ENCODE results near the gene ELMO3. TPM values are rescaled to one million over a fixed set of nuclear protein-coding genes. Genes with fewer than 3 reads are reported as not detected.

ELMO3 gene
- total and polyA plus RNA-seq, 7 donors = 0.26 to 0.82 (median 0.53) TPM

DNA sequence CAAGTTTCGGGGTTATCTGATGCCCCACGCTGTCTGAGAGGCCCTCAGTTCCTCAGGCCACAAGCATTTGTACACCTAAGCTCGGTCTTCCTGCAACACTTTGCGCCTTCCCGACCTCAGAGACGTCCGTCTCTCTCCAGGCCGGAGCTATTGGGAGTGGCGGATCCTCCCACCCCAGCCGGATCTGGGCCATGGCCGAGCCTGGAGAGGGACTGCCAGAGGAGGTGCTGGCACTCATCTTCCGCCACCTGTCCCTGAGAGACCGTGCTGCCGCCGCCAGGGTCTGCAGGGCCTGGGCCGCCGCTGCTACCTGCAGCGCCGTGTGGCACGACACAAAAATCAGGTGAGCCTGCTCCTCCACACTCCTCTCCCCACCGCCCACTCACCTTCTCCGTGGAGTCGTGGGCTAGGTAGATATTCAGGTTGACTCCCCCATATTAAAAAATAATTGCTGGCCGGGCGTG, 37.3 kb upstream of the ELMO3 start:
- peaks cover 0 to 5% of the 10 kb centered on the region in 2 donors for H3K36me3 ChIP-seq (ENCODE audit: insufficient read depth in 1 of 2, low read depth in 1 of 2)
- intact Hi-C loops (cut with DNase I) = no loop called here

DNA sequence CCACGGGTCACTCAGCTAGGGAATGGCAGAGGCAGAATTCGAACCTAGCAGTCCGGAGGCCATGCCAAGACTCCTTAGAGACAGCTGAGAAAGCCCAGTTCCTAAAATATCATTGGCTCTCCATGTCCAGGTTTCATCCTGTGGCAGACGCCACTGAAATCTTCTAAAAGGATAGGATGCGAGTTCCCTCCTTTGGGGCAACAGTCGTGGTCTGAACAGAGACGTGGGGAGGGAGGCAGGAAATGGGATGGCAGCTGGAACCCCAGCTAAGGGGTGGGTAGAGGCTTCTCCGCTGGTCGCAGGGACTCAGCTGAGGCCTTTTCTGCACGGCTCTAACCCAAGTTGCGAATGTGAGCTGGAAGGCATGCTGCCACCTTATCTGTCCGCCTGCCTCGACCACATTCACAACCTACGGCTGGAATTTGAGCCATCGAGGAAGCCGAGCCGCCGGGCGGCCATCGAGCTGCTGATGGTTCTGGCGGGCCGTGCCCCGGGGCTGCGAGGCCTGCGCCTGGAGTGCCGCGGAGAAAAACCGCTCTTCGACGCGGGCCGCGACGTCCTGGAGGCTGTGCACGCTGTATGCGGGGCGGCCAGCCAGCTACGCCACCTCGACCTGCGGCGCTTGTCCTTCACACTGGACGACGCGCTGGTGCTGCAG, 36.3 kb upstream of the ELMO3 start:
- H3K27me3 ChIP-seq (ENCODE audit: insufficient read depth in 3 of 3, low read length in 2 of 3) = no peaks in the 10 kb centered on the region
- intact Hi-C loops (cut with DNase I) = no loop called here
- H3K9me3 ChIP-seq = no peaks in the 10 kb centered on the region
- DNase-seq = peak in 1 of 2 donors; percentile 38
- peak overlapping the region; percentile 93 for H3K27ac ChIP-seq
- peaks cover 0 to 14% of the 10 kb centered on the region in 2 donors for H3K36me3 ChIP-seq (ENCODE audit: insufficient read depth in 1 of 2, low read depth in 1 of 2)
- TF ChIP-seq, protein P1, sequence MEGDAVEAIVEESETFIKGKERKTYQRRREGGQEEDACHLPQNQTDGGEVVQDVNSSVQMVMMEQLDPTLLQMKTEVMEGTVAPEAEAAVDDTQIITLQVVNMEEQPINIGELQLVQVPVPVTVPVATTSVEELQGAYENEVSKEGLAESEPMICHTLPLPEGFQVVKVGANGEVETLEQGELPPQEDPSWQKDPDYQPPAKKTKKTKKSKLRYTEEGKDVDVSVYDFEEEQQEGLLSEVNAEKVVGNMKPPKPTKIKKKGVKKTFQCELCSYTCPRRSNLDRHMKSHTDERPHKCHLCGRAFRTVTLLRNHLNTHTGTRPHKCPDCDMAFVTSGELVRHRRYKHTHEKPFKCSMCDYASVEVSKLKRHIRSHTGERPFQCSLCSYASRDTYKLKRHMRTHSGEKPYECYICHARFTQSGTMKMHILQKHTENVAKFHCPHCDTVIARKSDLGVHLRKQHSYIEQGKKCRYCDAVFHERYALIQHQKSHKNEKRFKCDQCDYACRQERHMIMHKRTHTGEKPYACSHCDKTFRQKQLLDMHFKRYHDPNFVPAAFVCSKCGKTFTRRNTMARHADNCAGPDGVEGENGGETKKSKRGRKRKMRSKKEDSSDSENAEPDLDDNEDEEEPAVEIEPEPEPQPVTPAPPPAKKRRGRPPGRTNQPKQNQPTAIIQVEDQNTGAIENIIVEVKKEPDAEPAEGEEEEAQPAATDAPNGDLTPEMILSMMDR (IDR thresholded peaks at IDR 0.05) = no peak
- WGBS, 3 donors = 12 to 18% (median 13%) methylated on average over 40 to 44 of the region's 44 CpGs
- H3K4me1 ChIP-seq = peaks cover 38% of the 10 kb centered on the region
- peak overlapping the region; percentile 93 for H3K4me3 ChIP-seq
- peak in 1 of 4 donors; percentile 17 for ATAC-seq

More for the DNA sequence above, 37.3 kb upstream of the ELMO3 start:
- Histone ChIP-seq H3K4me1 (peaks cover 38% of the 10 kb centered on the region), H3K9me3 (no peaks in the 10 kb centered on the region), H3K4me3 (peak overlapping the region; percentile 93), H3K27me3 (ENCODE audit: insufficient read depth in 3 of 3, low read length in 2 of 3) (no peaks in the 10 kb centered on the region), H3K27ac (peak overlapping the region; percentile 93)
- TF ChIP-seq, protein P1 (IDR thresholded peaks at IDR 0.05) = no peak
- ATAC-seq = peak; percentile 28 to 46 (median 37)
- 19 to 26% (median 23%) methylated on average over 25 of the region's 25 CpGs for WGBS, 3 donors
- peak in 1 of 2 donors; percentile 80 for DNase-seq

DNA sequence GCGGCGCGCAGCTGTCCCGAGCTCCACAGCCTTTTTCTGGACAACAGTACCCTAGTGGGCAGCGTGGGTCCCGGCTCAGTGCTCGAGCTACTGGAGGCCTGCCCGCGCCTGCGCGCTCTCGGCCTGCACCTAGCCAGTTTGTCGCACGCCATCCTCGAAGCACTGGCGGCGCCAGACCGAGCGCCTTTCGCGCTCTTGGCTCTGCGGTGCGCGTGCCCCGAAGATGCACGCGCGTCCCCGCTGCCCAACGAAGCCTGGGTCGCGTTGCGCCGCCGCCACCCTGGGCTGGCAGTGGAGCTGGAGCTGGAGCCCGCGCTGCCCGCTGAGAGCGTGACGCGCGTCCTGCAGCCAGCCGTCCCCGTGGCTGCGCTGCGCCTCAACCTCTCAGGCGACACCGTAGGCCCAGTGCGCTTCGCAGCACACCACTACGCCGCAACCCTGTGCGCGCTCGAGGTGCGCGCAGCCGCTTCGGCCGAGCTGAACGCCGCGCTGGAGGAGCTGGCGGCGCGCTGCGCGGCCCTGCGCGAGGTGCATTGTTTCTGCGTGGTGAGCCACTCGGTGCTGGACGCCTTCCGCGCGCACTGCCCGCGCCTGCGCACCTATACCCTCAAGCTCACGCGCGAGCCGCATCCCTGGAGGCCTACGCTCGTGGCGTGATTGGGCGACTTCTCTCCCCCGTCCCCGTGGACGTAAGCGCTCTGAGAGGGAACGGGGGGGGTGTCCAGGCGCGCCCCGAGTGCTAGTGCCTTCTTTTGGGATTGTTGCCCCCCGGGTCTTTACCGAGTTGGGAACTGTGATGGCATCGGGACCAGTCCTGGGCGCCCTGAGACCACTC, 35.5 kb upstream of the ELMO3 start:
- peaks cover 38% of the 10 kb centered on the region for H3K4me1 ChIP-seq
- peak; percentile 15 to 44 (median 32) for ATAC-seq
- H3K27ac ChIP-seq = peak overlapping the region; percentile 93

DNA sequence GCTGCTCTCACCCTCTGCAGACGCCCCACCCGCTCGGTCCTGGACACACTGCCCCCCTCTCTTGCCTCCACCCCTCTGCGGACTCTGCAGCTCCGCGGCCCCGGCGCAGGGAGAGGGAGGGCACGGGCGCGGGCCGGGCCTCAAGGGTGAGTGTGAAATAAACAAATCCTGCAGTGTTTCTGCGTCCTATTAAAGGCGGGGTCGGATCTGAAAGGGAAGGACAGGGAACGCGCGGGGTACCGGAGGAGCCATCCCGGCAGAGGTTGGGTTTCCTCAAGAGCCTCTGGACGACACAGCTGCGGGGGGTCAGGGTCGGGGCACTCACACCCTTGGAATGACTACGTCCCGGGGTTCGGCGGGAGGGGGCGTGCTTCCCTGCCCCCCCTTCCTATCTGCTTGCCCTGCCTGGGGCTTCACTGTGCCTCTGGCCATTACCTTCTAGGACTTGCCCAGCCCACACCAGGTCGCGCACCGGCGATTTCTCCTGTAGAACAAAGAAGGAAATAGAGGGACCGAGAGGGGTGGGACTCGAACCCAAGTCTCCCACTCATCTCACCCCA, 34.9 kb upstream of the ELMO3 start:
- Histone ChIP-seq H3K36me3 (ENCODE audit: insufficient read depth in 1 of 2, low read depth in 1 of 2) (peaks cover 0 to 18% of the 10 kb centered on the region in 2 donors), H3K4me3 (peak overlapping the region; percentile 76), H3K27me3 (ENCODE audit: insufficient read depth in 3 of 3, low read length in 2 of 3) (no peaks in the 10 kb centered on the region), H3K27ac (peak overlapping the region; percentile 93), H3K4me1 (peaks cover 41% of the 10 kb centered on the region), H3K9me3 (no peaks in the 10 kb centered on the region)
- peak in 2 of 4 donors; percentile 6 to 7 for ATAC-seq
- intact Hi-C loops (cut with DNase I) = no loop called here
- 0 to 3% (median 3%) methylated on average over 30 to 34 of the region's 34 CpGs for WGBS, 3 donors
- TF ChIP-seq, protein P1 (IDR thresholded peaks at IDR 0.05) = no peak
- DNase-seq = peak in 1 of 2 donors; percentile 26

More for the DNA sequence above, 35.5 kb upstream of the ELMO3 start:
- H3K4me3 ChIP-seq = peak overlapping the region; percentile 76
- intact Hi-C loops (cut with DNase I) = no loop called here
- H3K36me3 ChIP-seq (ENCODE audit: insufficient read depth in 1 of 2, low read depth in 1 of 2) = peaks cover 0 to 15% of the 10 kb centered on the region in 2 donors
- H3K27me3 ChIP-seq (ENCODE audit: insufficient read depth in 3 of 3, low read length in 2 of 3) = no peaks in the 10 kb centered on the region
- TF ChIP-seq, protein P1 (IDR thresholded peaks at IDR 0.05) = no peak
- no peaks in the 10 kb centered on the region for H3K9me3 ChIP-seq
- 1 to 2% (median 1%) methylated on average over 89 to 99 of the region's 99 CpGs for WGBS, 3 donors
- peak; percentile 58 to 85 for DNase-seq
